NT2/D1 (cell line): ENCODE data around the gene ASAP3.

Experiments
- SUZ12 ChIP-seq: IDR thresholded peaks from 2 replicates; pipeline ENCODE4 v1.6.1; 2011; ENCODE audit not compliant: insufficient read length, insufficient read depth; ENCODE audit errors: extremely low read depth
- YY1 ChIP-seq: IDR thresholded peaks from 2 replicates; pipeline ENCODE4 v1.6.1; 2011; ENCODE audit not compliant: insufficient read length, insufficient read depth

GRCh38 chr1:23462766-23463165 lies 21.2 kb downstream of the ASAP3 start:
- TF ChIP-seq YY1: no peak
- TF ChIP-seq SUZ12: no peak
